ENCODE data around the gene ZNF638.

GRCh38 chr2:71327916-71328315 lies 3.7 kb upstream of the ZNF638 start:
- TF ChIP-seq, protein P1, sequence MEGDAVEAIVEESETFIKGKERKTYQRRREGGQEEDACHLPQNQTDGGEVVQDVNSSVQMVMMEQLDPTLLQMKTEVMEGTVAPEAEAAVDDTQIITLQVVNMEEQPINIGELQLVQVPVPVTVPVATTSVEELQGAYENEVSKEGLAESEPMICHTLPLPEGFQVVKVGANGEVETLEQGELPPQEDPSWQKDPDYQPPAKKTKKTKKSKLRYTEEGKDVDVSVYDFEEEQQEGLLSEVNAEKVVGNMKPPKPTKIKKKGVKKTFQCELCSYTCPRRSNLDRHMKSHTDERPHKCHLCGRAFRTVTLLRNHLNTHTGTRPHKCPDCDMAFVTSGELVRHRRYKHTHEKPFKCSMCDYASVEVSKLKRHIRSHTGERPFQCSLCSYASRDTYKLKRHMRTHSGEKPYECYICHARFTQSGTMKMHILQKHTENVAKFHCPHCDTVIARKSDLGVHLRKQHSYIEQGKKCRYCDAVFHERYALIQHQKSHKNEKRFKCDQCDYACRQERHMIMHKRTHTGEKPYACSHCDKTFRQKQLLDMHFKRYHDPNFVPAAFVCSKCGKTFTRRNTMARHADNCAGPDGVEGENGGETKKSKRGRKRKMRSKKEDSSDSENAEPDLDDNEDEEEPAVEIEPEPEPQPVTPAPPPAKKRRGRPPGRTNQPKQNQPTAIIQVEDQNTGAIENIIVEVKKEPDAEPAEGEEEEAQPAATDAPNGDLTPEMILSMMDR (IDR thresholded peaks at IDR 0.05; ENCODE audit: extremely low read depth in 1 of 2, insufficient read depth in 1 of 2, low read depth in 1 of 2, low read length in 2 of 2): no peak
- TF ChIP-seq JUN (IDR thresholded peaks at IDR 0.05; ENCODE audit: borderline replicate concordance, insufficient read depth, insufficient read length, low read depth): no peak

Measured in endothelial cell of umbilical vein (primary cell).